HG03520 (cell line): ENCODE measurements around the gene DCTN5.

Experiments
- ATAC-seq: cut with Tn5 transposase; IDR thresholded peaks from one replicate; pipeline ENCODE4 v1.9.1; 2021; ENCODE audit warnings: mild to moderate bottlenecking, moderate library complexity; ENCODE audit not compliant: unreplicated experiment

Gene DCTN5

GRCh38 chr16:23651943-23652468 is 10.7 kb downstream of the DCTN5 start:
- no peak for ATAC-seq

DNA sequence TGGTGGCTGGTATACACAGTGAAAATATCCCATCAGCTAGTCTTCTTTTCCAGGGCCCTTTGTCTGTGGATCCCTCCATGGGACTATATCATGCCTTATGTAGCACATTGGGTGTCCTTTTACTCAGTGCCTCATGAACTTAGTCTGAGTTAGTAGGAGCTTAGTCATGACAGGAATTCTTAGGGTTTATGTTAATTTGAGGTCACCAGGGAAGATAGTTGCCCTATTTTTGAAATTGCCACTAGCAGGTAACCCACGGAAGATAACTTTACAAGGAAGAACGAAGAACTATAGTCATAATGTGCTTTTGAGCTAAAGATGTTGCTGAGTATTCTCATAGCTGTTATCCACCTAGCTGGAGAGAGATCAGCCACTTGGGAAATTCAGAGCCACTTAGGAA is 22.7 kb downstream of the DCTN5 start:
- no peak for ATAC-seq

- no peak for ATAC-seq
Observed at GRCh38 chr16:23666571-23667354, 25.5 kb downstream of the DCTN5 start.

- ATAC-seq = no peak
Observed at GRCh38 chr16:23667355-23667659, 26.0 kb downstream of the DCTN5 start.

DNA sequence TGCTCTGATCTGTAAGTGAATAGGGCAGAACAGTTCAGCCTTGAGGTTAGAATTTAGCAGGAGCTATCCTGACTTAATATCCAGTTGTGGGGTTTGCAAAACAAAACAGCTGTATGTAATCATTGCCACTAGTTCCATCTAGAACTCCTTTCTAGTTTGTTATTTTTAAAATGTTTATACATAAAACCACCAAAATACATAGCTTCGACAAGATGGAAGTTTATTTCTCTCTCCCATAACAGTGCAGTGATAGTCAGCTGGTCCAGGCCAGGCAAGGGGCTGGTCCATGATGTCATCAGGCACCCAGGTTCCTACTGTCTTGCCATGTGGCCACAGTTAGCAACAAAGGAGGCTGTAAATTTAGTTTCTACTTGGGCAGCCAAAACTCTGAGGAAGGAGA is 27.0 kb downstream of the DCTN5 start:
- no peak for ATAC-seq

DNA sequence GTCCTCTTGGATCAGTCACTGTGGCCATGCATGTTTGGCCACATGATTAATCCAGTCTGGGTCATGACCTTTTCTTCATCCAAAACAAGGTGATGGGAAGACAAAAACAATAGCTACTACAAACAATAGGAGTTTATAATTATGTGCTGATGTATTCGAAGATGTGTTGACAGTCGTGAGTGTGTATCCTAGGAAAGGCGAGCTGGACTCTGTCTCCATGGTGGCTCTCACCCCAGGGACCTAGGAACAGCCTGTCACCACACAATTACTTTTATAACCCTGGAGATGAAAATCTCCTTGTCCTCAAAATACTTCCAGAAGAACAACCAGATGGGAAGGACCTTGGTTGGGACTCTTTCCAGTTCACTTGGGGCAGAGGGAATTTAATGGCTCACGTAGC is 27.6 kb downstream of the DCTN5 start:
- no peak for ATAC-seq

- ATAC-seq = peak; percentile 96
Observed at GRCh38 chr16:23670137-23670776, 29.0 kb downstream of the DCTN5 start.

DNA sequence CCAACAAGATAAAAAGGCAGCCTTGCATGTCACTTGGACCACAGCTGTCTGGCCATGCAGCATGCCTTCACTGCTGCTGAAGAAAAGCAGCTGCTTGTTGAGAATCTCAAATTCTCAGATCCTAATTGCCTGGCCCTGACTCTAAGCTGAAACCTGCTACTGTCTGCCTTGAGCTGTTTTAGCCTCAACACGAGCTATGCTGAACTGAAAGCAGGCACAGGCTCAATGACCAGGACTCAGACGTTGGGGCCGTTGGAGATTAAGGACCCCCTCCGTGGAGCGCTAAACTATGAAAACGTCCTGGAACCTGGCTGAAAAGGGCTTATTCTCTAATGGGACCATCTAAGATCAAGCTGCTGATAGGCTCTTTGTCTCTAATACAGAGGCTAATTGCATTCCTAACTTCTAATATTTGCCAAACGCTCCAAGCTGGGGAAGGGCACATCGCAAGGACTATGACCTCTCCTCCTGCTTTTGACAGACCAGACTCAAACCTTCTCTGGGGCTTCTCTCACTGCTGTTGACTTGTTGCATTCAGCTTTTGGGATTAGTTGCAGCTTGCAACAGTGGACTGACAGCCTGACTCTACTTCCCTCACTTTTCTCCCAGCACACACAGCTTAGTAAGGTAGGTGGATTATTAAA is 32.8 kb downstream of the DCTN5 start:
- no peak for ATAC-seq

DNA sequence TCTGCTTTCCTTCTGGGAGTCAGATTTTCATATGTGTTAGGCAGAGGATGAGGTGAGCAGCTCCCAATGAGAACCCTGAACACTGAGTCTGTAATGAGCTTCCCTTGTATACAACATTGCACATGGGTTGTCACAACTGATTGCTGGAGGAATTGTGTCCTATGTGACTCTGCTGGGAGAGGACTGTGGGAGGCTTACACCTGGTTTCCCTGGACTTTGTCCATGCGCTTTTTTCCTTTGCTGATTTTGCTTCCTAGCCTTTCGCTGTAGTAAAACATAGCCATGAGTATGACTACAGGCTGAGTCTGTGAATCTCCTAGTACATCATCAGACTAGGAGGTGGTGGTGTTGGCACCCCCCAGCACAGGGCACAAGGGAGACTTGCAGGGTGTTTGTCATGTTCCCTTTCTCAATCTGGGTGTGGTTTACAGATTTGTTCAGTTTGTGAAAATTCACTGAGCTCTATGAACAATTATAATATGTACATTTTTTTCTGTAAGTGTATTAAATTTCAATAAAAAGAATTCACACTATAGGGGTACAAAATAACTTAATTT is 35.7 kb downstream of the DCTN5 start:
- ATAC-seq = no peak

DNA sequence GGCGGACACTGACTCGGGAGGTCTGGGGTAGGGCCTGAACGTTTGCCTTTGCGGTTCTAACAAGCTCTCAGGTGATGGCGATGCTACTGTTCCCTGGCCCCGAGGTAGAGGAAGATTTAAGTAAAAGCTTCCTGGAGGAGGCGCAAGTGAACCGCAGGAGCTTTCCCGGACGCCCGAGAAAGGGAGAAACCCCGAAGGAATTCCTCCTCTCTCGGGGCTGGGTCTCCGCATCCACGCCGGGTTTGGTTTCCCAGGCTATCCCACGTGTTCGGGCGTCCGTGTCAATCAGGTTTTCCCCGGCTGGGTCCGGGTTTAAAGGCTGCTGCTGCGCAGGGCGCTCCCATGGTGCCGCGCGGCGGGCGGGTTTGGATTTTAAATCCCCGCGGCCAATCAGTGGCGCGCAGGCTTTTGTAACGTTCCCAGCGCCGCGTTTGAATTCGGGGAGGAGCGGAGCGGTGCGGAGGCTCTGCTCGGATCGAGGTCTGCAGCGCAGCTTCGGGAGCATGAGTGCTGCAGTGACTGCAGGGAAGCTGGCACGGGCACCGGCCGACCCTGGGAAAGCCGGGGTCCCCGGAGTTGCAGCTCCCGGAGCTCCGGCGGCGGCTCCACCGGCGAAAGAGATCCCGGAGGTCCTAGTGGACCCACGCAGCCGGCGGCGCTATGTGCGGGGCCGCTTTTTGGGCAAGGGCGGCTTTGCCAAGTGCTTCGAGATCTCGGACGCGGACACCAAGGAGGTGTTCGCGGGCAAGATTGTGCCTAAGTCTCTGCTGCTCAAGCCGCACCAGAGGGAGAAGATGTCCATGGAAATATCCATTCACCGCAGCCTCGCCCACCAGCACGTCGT is 37.4 kb downstream of the DCTN5 start, which contains the start of gene PLK1:
PLK1 (plus strand) TSS at position 460 of the 844 bp plus-strand sequence; CDS start at position 504, 44 bp downstream.
- ATAC-seq = peak; percentile 85

DNA sequence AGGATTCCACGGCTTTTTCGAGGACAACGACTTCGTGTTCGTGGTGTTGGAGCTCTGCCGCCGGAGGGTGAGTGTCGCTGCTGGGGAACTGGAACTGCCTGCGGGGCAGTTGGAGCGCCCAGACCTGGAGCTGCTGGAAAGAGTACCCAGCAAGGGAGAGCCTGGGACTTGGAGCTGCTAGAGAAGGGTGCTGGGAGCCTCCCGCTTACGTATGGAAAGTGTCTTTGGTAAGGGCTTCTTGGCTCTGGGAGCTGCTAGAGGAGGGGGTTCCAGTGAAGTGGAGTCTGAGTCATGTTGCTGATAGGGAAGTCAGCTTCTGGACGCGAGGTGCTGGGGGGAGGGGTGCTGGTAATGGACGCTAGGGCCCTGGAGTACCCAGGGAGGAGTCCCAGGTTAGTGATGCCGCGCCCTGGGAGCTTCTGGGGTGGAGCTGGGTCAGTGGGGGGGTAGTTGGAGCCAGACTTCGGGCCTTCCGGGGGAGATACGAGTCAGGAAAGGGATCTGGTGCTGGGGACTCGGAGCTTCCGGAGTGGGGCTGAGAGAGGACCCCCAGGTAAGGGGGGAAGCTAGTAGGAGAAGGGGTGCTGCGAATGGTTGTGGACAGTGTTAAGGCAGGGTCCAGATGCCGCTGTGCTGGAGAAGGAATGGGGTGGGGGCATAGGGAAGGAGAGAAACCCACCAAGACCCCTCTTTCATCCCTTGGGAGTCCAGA is 38.2 kb downstream of the DCTN5 start:
- ATAC-seq = no peak

DNA sequence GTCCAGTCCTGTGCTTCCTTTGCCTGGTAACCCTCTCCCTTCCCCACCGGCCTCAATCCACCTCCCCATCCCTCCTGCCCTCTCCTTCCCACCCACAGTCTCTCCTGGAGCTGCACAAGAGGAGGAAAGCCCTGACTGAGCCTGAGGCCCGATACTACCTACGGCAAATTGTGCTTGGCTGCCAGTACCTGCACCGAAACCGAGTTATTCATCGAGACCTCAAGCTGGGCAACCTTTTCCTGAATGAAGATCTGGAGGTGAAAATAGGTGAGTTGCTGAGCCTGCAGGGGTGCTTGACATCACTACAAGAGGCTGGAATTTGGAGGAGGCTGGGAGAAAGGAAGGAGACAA is 38.7 kb downstream of the DCTN5 start:
- ATAC-seq = no peak

DNA sequence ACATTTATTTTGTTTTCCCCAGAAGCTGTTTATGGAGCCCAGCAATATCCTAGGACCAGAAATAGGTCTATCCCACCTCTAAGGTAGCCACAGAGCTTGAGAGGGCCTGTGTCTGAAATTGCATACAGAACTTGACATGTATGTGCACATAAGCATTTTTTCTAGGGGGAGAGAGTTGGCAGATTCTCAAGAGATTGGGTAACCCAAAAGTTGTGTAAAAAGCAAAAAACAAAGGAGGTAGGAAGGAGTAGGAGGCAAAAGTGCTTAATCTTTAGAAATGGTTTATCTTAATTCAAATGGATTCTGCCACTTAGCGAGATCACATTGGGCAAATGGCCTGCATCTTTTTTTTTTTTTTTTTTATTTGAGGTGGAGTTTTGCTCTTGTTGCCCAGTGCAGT is 40.9 kb downstream of the DCTN5 start:
- no peak for ATAC-seq

GRCh38 chr16:23683487-23683886 is 42.2 kb downstream of the DCTN5 start:
- ATAC-seq = no peak

- no peak for ATAC-seq
Observed at GRCh38 chr16:23687034-23687808, 46.0 kb downstream of the DCTN5 start.

DNA sequence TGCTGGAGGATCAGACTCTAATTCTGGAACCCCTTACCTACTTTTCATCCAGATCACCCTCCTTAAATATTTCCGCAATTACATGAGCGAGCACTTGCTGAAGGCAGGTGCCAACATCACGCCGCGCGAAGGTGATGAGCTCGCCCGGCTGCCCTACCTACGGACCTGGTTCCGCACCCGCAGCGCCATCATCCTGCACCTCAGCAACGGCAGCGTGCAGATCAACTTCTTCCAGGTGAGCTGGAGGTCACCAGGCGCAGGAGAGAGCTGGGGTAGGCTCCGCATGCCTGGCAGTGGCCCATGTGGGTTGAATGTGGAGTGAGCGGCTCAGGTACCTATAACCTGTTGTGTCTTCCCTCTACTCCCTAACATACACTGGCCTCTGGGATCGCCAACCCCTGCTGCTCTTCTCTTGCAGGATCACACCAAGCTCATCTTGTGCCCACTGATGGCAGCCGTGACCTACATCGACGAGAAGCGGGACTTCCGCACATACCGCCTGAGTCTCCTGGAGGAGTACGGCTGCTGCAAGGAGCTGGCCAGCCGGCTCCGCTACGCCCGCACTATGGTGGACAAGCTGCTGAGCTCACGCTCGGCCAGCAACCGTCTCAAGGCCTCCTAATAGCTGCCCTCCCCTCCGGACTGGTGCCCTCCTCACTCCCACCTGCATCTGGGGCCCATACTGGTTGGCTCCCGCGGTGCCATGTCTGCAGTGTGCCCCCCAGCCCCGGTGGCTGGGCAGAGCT is 48.3 kb downstream of the DCTN5 start:
- ATAC-seq = no peak

- no peak for ATAC-seq
Observed at GRCh38 chr16:23690771-23691482, 49.7 kb downstream of the DCTN5 start.
